Measurements from ENCODE around the gene ASPDH.
"Not testable (repeated sequence)": the region's sequence is repeated elsewhere in the genome, so short reads cannot be mapped to it uniquely, and the experiment has no call there.

ASPDH gene

GRCh38 chr19:50476224-50476906 is 37.3 kb downstream of the ASPDH start, which contains the start of the genes EMC10 and GARIN5A:
EMC10 (plus strand) TSS chr19:50476507; CDS start chr19:50476545, 38 bp downstream.
GARIN5A (minus strand) TSS chr19:50476848; CDS start chr19:50476388, 460 bp downstream.
- DNase-seq = peak; percentile 97

- DNase-seq = no peak
Measured at GRCh38 chr19:50475736-50476223, 37.9 kb downstream of the ASPDH start.

GRCh38 chr19:50475101-50475568 is 38.6 kb downstream of the ASPDH start:
- DNase-seq = no peak

- DNase-seq = not testable (repeated sequence)
Measured at GRCh38 chr19:50473336-50473735, 40.4 kb downstream of the ASPDH start.

GRCh38 chr19:50468818-50469217 is 44.9 kb downstream of the ASPDH start:
- DNase-seq = no peak

DNA sequence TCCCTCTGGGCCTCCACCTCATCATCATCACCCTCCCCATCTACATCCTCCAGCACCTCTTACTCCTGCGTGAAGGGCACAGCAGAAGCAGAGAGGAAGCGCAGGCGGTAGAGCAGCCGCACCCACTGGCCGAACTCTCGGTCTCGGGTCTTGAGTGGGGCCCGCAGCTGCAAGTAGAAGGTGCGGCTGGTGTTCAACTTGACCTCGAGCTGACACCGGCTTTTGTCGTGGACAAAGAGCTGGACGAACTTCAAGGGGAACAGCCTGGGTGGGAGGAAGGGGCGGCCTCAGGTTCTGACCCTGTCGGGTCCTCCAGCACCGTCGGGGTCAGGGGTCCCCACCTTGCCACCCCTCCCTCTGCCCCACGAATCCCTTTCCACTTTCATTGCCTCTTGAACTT is 46.1 kb downstream of the ASPDH start:
- DNase-seq = no peak

GRCh38 chr19:50466706-50467039 is 47.0 kb downstream of the ASPDH start:
- DNase-seq = no peak

DNA sequence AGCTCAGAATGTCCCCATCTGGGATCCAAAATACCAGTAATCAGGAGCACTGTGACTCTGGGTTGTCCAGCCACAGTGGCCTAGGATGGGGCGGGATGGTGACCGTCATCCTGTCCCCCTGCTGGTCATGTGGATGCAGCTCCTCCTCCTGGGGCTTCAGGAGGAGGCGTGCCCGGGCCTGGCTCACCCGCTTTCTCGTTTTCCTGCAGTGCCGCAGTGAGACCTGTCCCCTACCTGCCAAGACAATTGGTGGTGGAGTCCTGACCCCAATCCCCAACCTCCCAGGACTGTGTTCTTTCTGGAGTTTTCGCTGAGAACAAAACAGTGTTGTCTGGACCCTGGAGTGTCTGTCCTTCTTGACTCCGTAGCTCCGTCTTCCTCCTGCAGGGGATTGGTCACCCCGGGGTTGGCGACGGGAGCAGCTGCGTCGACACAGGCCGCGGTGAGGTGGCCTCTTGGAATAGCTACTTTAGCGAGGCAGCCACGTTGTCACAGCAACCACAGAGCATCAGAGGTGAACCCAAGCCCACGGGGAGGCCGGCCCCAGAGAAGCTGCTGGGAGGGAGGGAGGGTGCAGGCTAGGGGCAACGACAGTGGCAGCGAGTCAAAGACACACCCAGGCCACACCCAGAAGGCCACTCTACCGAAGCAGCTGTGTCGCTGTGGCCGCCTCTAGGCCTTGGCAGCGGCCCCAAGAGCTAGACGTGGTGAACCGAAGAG is 47.6 kb downstream of the ASPDH start:
- no peak for DNase-seq

GRCh38 chr19:50465000-50465399 is 48.7 kb downstream of the ASPDH start:
- DNase-seq = no peak

DNA sequence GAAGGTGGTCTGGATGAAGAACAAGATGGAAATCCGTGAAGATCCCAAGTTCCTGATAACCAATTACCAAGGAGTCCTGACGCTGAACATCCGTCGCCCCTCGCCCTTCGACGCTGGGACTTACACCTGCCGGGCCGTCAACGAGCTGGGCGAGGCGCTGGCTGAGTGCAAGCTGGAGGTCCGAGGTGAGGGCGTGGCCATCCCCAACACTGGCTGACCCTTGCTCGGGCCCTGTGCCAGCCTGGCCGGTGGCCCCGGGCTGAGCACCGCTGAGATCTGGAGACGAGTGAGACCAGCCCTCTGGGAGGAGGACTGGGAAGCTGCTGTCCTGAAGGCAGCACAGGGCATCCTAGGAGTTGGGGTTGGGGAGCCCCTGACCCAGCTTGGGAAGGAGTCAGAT is 49.4 kb downstream of the ASPDH start:
- DNase-seq = no peak

GRCh38 chr19:50462970-50463369 is 50.7 kb downstream of the ASPDH start:
- no peak for DNase-seq
